Panc1 (cell line): Measurements from ENCODE around the gene RTL3. TPM values are rescaled to one million over a fixed set of nuclear protein-coding genes. Genes with fewer than 3 reads are reported as not detected.

ENCODE experiments used
- ATAC-seq: fragments of 200-7000 bp; cut with Tn5 transposase; 2 replicates; pipeline ENCODE4 v1.9.1; 2020; ENCODE audit warnings: mild to moderate bottlenecking, moderate library complexity
- BruUV-seq: library from RNA; stranded (reverse); fragments of 400-500 nt; replicated peaks from 2 replicates; lab custom pipeline; 2021; lab: Mats Ljungman, UMichigan
- CTCF ChIA-PET: fragments of 300-600 bp; sonication (Branson Sonifier 250); formaldehyde crosslinking; loops from one replicate; lab custom pipeline; 2022; ENCODE audit warnings: antibody characterized with exemption; lab: Charles Lee
- POLR2A ChIA-PET: fragments of 300-600 bp; sonication (Branson Sonifier 250); formaldehyde crosslinking; loops from one replicate; lab custom pipeline; 2022; ENCODE audit warnings: antibody characterized with exemption; lab: Charles Lee
- DNase-seq: peaks from one replicate; pipeline ENCODE4 v3.0.0-alpha.2; 2010; ENCODE audit warnings: low read depth, low spot score
- H3K27ac ChIP-seq: 2 replicates; pipeline ENCODE4 v1.5.1; 2011; ENCODE audit warnings: mild to moderate bottlenecking, low read length, inconsistent platforms
- H3K27me3 ChIP-seq: fragments of 200-500 bp; sonication (Bioruptor generic); 2 replicates; pipeline ENCODE4 v1.6.0; 2014; ENCODE audit warnings: low read length, inconsistent platforms; ENCODE audit not compliant: control insufficient read depth, insufficient read depth
- H3K36me3 ChIP-seq: fragments of 200-500 bp; sonication (Bioruptor generic); 2 replicates; pipeline ENCODE4 v1.5.1; 2014; ENCODE audit warnings: inconsistent platforms, mild to moderate bottlenecking, low read length, moderate library complexity; ENCODE audit not compliant: control insufficient read depth, insufficient read depth
- H3K4me1 ChIP-seq: 2 replicates; pipeline ENCODE4 v1.5.1; 2011; ENCODE audit warnings: inconsistent platforms, mild to moderate bottlenecking, low read length, moderate library complexity; ENCODE audit not compliant: control insufficient read depth, insufficient read depth
- H3K4me3 ChIP-seq, 2 experiments: 2 replicates each; pipeline ENCODE4 v1.5.1; 2011 to 2012; ENCODE audit warnings: low read depth in 2 of 2, low read length in 2 of 2, mild to moderate bottlenecking in 2 of 2, inconsistent platforms in 1 of 2, moderate library complexity in 1 of 2
- H3K9me3 ChIP-seq: fragments of 200-500 bp; sonication (Bioruptor generic); 2 replicates; pipeline ENCODE4 v1.5.1; 2014; ENCODE audit warnings: low read depth, mild to moderate bottlenecking, inconsistent platforms, low read length, moderate library complexity; ENCODE audit not compliant: control insufficient read depth, insufficient read depth
- CTCF ChIP-seq: fragments of 450-650 bp; IDR thresholded peaks from 2 replicates; pipeline ENCODE4 v1.5.1; 2017; ENCODE audit warnings: mild to moderate bottlenecking
- POLR2AphosphoS5 ChIP-seq: IDR thresholded peaks from 2 replicates; pipeline ENCODE4 v1.6.1; 2012; ENCODE audit warnings: mild to moderate bottlenecking, low read depth, low read length, moderate library complexity
- REST ChIP-seq, 2 experiments: IDR thresholded peaks; 2 replicates each; pipeline ENCODE4 v1.6.1; 2011 to 2012; ENCODE audit warnings: low read depth in 2 of 2, control low read depth in 1 of 2, low read length in 1 of 2, mild to moderate bottlenecking in 1 of 2, moderate library complexity in 1 of 2; ENCODE audit not compliant: insufficient read depth in 1 of 2
- SIN3A ChIP-seq: IDR thresholded peaks from 2 replicates; pipeline ENCODE4 v1.6.1; 2012; ENCODE audit warnings: low read depth, mild to moderate bottlenecking, low read length, moderate library complexity, borderline replicate concordance; ENCODE audit not compliant: insufficient read depth
- TCF7L2 ChIP-seq: IDR thresholded peaks from 2 replicates; pipeline ENCODE4 v1.6.1; 2011; ENCODE audit warnings: mild to moderate bottlenecking, low read depth, low read length, inconsistent platforms
- in situ Hi-C: cut with HindIII; loops from 2 replicates; pipeline ENCODE4 v1.10.0; 2016; ENCODE audit warnings: low sequenced_read_pairs, low pct_unique_long_range_greater_than_20kb
- intact Hi-C: fragments of 100-400 bp; cut with micrococcal nuclease; formaldehyde crosslinking; loops from one replicate; pipeline ENCODE4 v1.10.0; 2022; ENCODE audit not compliant: unreplicated experiment
- total RNA-seq: library from RNA; stranded (reverse); gene quantifications from one replicate; pipeline ENCODE4 v1.2.1, GENCODE V29; 2021; ENCODE audit not compliant: unreplicated experiment

The RTL3 gene
- total RNA-seq, 1 experiment from 2014 or later, result not detected

GRCh38 chrX:78650906-78651437 is 8.2 kb downstream of the RTL3 start:
- TF ChIP-seq TCF7L2 (no peak), POLR2AphosphoS5 (no peak), REST (IDR thresholded peaks at IDR 0.05; ENCODE audit: insufficient read depth in 1 of 2, low read depth in 2 of 2, low read length in 1 of 2) (no peak), SIN3A (no peak), CTCF (no peak)
- ATAC-seq, result no peak
- no peak for DNase-seq
- in situ Hi-C loops, result no loop called here
- intact Hi-C loops, result no loop called here
- Histone ChIP-seq H3K27ac (no peak overlapping the region), H3K36me3 (no peaks in the 10 kb centered on the region), H3K27me3 (no peaks in the 10 kb centered on the region), H3K9me3 (no peaks in the 10 kb centered on the region), H3K4me3 (no peak overlapping the region), H3K4me1 (no peaks in the 10 kb centered on the region)
- CTCF ChIA-PET, result no interaction called here
- no TSS peak for BruUV-seq
- POLR2A ChIA-PET, result no interaction called here

GRCh38 chrX:78643874-78644273 is 15.3 kb downstream of the RTL3 start:
- Histone ChIP-seq H3K4me1 (no peaks in the 10 kb centered on the region), H3K27ac (no peak overlapping the region), H3K36me3 (no peaks in the 10 kb centered on the region), H3K27me3 (no peaks in the 10 kb centered on the region), H3K4me3 (no peak overlapping the region), H3K9me3 (no peaks in the 10 kb centered on the region)
- DNase-seq (no peak), ATAC-seq (no peak)
- ChIA-PET POLR2A (no interaction called here), CTCF (no interaction called here)
- BruUV-seq, result no TSS peak
- intact Hi-C loops, result no loop called here
- TF ChIP-seq REST (IDR thresholded peaks at IDR 0.05; ENCODE audit: insufficient read depth in 1 of 2, low read depth in 2 of 2, low read length in 1 of 2), result no peak
- no peak for TF ChIP-seq POLR2AphosphoS5
- TF ChIP-seq TCF7L2, result no peak
- TF ChIP-seq CTCF, result no peak
- TF ChIP-seq SIN3A, result no peak
- in situ Hi-C loops, result no loop called here
